ENCODE measurements around the gene DPF3. TPM values are rescaled to one million over a fixed set of nuclear protein-coding genes. Genes with fewer than 3 reads are reported as not detected.

The DPF3 gene
- total RNA-seq, 1 experiment from 2014 or later, result not detected

GRCh38 chr14:72663956-72664650 is 229.8 kb downstream of the DPF3 start:
- CTCF ChIA-PET, result no interaction called here
- TF ChIP-seq CTCF (IDR thresholded peaks at IDR 0.05), result no peak
- no peak for TF ChIP-seq SIN3A (IDR thresholded peaks at IDR 0.05; ENCODE audit: borderline replicate concordance, insufficient read depth, low read depth, low read length)
- no peak for TF ChIP-seq TCF7L2 (IDR thresholded peaks at IDR 0.05; ENCODE audit: low read depth, low read length)
- TF ChIP-seq, protein P1, sequence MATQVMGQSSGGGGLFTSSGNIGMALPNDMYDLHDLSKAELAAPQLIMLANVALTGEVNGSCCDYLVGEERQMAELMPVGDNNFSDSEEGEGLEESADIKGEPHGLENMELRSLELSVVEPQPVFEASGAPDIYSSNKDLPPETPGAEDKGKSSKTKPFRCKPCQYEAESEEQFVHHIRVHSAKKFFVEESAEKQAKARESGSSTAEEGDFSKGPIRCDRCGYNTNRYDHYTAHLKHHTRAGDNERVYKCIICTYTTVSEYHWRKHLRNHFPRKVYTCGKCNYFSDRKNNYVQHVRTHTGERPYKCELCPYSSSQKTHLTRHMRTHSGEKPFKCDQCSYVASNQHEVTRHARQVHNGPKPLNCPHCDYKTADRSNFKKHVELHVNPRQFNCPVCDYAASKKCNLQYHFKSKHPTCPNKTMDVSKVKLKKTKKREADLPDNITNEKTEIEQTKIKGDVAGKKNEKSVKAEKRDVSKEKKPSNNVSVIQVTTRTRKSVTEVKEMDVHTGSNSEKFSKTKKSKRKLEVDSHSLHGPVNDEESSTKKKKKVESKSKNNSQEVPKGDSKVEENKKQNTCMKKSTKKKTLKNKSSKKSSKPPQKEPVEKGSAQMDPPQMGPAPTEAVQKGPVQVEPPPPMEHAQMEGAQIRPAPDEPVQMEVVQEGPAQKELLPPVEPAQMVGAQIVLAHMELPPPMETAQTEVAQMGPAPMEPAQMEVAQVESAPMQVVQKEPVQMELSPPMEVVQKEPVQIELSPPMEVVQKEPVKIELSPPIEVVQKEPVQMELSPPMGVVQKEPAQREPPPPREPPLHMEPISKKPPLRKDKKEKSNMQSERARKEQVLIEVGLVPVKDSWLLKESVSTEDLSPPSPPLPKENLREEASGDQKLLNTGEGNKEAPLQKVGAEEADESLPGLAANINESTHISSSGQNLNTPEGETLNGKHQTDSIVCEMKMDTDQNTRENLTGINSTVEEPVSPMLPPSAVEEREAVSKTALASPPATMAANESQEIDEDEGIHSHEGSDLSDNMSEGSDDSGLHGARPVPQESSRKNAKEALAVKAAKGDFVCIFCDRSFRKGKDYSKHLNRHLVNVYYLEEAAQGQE (IDR thresholded peaks at IDR 0.05; ENCODE audit: insufficient read depth in 1 of 2, low read depth in 2 of 2, low read length in 1 of 2), result no peak
- TF ChIP-seq POLR2AphosphoS5 (IDR thresholded peaks at IDR 0.05; ENCODE audit: low read depth, low read length), result no peak
- Histone ChIP-seq H3K4me3 (ENCODE audit: low read depth in 2 of 2, low read length in 2 of 2) (no peak overlapping the region), H3K27me3 (ENCODE audit: control insufficient read depth, insufficient read depth, low read length) (no peaks in the 10 kb centered on the region), H3K4me1 (ENCODE audit: control insufficient read depth, insufficient read depth, low read length) (no peaks in the 10 kb centered on the region), H3K27ac (ENCODE audit: low read length) (no peak overlapping the region), H3K36me3 (ENCODE audit: control insufficient read depth, insufficient read depth, low read length) (no peaks in the 10 kb centered on the region), H3K9me3 (ENCODE audit: control insufficient read depth, insufficient read depth, low read depth, low read length) (no peaks in the 10 kb centered on the region)
- no TSS peak for BruUV-seq (replicated peaks)
- no peak for ATAC-seq
- intact Hi-C loops (cut with micrococcal nuclease; ENCODE audit: unreplicated experiment) (no loop called here), in situ Hi-C loops (cut with HindIII; ENCODE audit: low pct_unique_long_range_greater_than_20kb, low sequenced_read_pairs) (no loop called here)
- POLR2A ChIA-PET, result no interaction called here
- no peak for DNase-seq (ENCODE audit: low read depth, low spot score)

- ATAC-seq (no peak), DNase-seq (ENCODE audit: low read depth, low spot score) (no peak)
- H3K27ac ChIP-seq (ENCODE audit: low read length), result no peak overlapping the region
- CTCF ChIA-PET, result no interaction called here
- in situ Hi-C loops (cut with HindIII; ENCODE audit: low pct_unique_long_range_greater_than_20kb, low sequenced_read_pairs), result no loop called here
- POLR2A ChIA-PET, result no interaction called here
- H3K4me3 ChIP-seq (ENCODE audit: low read depth in 2 of 2, low read length in 2 of 2), result no peak overlapping the region
- TF ChIP-seq POLR2AphosphoS5 (IDR thresholded peaks at IDR 0.05; ENCODE audit: low read depth, low read length) (no peak), SIN3A (IDR thresholded peaks at IDR 0.05; ENCODE audit: borderline replicate concordance, insufficient read depth, low read depth, low read length) (no peak), CTCF (IDR thresholded peaks at IDR 0.05) (no peak), TCF7L2 (IDR thresholded peaks at IDR 0.05; ENCODE audit: low read depth, low read length) (no peak)
- TF ChIP-seq, protein P1 (IDR thresholded peaks at IDR 0.05; ENCODE audit: insufficient read depth in 1 of 2, low read depth in 2 of 2, low read length in 1 of 2), result no peak
- no peaks in the 10 kb centered on the region for H3K9me3 ChIP-seq (ENCODE audit: control insufficient read depth, insufficient read depth, low read depth, low read length)
- intact Hi-C loops (cut with micrococcal nuclease; ENCODE audit: unreplicated experiment), result no loop called here
- no peaks in the 10 kb centered on the region for H3K27me3 ChIP-seq (ENCODE audit: control insufficient read depth, insufficient read depth, low read length)
- H3K4me1 ChIP-seq (ENCODE audit: control insufficient read depth, insufficient read depth, low read length), result no peaks in the 10 kb centered on the region
- BruUV-seq (replicated peaks), result no TSS peak
- no peaks in the 10 kb centered on the region for H3K36me3 ChIP-seq (ENCODE audit: control insufficient read depth, insufficient read depth, low read length)
Measured at GRCh38 chr14:72663076-72663487, 230.8 kb downstream of the DPF3 start.
